ENCODE data around the gene WNK4.

Gene WNK4

DNA sequence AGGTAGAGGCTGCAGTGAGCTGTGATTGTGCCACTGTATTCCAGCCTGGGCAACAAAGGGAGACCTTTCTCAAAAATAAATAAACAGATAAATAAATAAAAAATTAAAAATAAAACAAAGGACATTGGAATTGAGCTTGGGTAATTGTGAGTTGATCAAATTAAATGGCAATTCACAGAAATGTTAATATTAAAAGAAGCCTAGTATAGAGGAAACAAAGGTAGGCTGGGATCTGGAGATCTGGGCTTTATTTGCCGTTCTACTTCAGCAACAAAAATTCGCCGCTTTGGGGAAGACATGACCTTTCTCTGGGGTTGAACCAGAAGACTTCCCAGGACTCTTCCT is 7.5 kb upstream of the WNK4 start:
- DNase-seq (ENCODE audit: low read depth in 2 of 2) = no peak

DNA sequence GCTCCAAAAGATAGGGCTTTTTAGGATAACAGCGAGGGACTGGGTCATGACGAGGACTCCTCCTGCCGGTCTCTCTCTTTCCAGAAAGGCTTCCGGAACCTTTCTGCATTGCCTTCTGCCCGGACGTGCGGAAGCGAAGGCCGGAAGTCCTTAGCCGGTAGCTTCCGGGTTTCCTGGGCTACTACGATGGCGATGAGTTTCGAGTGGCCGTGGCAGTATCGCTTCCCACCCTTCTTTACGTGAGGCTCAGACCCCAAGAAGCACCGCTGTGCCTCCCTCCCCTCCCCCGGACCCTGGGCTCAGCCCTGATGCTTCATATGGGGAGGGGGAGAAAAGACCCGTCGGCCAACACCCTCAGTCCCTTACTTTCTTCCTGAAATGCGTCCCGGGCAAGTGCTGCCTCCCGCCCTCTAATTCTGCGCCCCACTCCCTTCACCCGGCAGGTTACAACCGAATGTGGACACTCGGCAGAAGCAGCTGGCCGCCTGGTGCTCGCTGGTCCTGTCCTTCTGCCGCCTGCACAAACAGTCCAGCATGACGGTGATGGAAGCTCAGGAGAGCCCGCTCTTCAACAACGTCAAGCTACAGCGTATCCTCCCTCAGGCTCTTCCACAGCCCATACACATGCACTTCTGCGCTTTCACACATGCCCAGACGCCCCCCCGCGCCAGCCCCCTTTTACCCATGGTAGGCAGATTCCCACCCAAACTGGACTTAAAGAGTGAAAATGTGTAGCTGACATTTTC is 6.9 kb upstream of the WNK4 start, which contains the start of gene VPS25:
Gene VPS25 (plus strand): TSS at position 160 of the 746 bp plus-strand sequence. CDS start 27 bp downstream, at position 187.
- peak; percentile 50 to 59 for DNase-seq (ENCODE audit: low read depth in 2 of 2)

DNA sequence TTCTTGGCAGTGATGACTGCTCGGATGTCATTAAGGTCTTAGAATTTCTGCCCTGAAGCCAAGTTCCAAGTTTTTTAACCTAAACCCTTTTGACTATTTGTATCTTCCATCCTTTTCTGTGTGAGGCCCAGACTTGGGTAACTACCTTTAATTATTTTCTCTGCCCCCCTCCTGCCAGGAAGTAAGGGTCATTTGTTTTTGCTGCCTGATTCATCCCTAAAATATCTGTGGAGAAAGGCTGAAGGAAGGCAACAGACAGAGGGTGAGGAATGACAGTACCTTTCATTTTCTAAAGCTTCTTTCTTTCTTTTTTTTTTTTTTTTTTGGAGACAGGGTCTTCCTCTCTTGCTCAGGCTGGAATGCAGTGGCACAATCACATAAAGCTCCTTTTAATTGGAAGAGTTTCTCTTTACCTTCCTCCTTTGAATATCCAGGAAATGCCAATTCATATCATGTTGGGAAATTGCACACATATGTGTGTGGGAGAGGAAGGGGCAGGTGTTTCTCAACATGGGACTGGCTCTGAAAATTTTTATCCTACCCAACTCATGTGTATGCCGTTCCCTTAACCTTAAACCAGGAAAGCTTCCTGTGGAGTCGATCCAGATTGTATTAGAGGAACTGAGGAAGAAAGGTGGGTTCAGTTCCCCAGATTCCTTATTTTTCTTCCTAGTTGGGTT is 6.2 kb upstream of the WNK4 start:
- no peak for DNase-seq (ENCODE audit: low read depth in 2 of 2)

DNA sequence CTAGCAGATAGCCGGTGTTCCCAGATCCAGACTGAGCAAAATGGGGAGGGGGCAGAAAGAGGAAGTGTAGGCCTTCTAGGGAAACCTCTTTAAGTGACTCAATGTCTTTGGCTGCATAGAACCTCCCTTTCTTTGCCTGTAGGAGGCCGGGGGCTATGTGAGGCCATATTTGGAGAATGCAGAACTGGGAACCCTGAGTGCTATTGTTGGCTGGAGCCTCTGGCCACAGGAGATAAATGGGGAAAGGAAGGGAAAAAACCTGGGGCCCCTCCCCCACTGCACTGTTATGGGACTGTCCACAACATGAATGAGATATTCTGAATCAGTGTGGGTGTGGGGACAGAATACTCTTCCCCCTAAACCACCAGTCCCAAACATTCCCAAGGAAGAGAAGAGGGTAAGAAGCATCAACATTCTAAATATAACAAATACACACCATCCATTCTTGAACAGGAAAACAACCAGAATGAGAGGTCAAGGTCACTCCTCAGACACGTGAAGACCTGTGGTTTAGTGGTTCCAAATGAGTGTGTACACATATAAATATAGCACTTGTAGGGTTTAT is 4.8 kb upstream of the WNK4 start:
- no peak for DNase-seq (ENCODE audit: low read depth in 2 of 2)

DNA sequence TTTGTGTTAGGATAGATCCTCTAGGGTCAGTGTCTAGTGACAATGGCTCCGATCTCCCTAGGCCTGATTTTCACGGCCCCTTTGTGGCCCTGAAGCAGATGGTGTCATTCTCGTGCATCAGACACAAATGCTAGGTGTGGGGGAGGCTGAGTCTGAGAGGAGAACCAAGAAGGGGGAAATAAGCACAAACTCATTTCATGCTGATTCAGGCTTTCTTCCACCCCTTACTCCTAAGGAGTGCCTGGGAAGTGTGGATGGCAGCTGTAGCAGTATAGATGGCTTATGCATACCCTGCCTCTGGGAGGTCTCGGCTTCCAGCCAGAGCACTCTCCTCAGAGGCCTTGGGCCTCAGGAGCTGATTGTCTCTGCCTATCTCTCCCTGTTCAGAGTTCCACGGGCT is 1.8 kb upstream of the WNK4 start:
- DNase-seq (ENCODE audit: low read depth in 2 of 2) = no peak

DNA sequence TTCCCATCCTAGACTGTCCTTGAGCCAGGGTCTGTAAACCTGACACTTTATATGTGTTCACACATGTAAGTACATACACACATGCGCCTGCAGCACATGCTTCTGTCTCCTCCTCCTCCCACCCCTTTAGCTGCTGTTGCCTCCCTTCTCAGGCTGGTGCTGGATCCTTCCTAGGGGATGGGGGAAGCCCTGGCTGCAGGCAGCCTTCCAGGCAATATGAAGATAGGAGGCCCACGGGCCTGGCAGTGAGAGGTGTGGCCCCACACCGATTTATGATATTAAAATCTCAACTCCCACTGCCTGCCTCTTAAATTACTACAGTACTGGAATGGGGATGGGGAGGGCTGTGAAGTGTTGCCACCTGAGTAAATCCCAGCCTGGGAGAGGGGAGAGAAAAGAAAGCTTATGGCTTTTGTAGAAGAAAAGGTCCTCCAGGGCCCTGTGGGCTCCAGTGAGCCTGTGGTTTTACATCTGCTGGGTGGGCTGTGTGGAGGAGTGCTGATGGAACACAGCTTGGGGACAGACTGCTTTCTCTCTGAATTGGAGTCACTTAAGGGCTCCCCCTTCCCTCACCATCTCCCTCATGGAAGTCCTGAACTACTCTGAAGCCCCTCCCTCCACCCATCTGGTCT is 990 bp upstream of the WNK4 start:
- no peak for DNase-seq (ENCODE audit: low read depth in 2 of 2)

DNA sequence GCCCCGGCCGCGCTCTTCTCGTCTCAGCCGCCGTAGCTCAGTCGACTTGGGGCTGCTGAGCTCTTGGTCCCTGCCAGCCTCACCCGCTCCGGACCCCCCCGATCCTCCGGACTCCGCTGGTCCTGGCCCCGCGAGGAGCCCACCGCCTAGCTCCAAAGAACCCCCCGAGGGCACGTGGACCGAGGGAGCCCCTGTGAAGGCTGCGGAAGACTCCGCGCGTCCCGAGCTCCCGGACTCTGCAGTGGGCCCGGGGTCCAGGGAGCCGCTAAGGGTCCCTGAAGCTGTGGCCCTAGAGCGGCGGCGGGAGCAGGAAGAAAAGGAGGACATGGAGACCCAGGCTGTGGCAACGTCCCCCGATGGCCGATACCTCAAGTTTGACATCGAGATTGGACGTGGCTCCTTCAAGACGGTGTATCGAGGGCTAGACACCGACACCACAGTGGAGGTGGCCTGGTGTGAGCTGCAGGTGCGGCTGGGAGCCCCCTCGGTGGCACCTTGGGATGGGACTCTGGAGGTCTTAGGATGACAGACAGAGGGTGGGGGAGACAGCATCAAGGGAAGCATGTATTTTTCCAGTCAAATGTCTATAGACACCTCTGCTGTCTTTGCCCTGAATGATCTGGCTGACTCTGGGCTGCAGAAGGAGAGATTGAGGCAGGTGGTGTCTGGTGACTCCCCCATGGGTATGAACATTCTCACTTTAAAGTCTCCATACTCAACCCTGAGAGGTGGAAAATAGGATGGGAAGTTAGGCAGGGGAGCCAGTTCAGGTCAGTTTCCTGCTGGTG is 635 bp downstream of the WNK4 start:
- no peak for DNase-seq (ENCODE audit: low read depth in 2 of 2)

DNA sequence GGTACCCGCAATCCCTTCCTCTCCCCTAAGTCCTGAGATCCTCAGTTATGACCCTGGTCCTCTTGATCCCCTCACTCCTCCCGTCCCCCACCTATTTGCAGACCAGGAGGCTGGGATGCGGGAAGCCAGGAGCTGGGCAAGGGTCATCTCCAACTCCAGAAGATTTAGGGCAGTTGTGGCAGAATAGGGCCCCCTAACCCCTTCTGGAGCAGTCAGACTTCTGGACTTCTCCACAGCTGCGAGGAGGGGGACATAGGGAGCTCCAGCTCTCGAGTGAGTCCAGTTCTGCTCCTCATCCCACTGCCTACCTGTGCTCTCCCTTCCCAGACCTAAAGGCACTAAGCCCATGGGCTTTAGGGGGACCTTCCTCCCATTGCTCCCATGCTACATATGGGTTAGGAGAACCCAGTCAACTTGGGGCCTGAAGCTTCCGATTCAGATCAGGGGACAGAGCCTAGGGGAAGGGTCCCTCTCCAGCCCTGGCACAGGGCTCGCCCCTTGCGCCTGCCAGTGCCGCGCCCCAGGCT is 1.3 kb downstream of the WNK4 start:
- DNase-seq (ENCODE audit: low read depth in 2 of 2) = no peak

DNA sequence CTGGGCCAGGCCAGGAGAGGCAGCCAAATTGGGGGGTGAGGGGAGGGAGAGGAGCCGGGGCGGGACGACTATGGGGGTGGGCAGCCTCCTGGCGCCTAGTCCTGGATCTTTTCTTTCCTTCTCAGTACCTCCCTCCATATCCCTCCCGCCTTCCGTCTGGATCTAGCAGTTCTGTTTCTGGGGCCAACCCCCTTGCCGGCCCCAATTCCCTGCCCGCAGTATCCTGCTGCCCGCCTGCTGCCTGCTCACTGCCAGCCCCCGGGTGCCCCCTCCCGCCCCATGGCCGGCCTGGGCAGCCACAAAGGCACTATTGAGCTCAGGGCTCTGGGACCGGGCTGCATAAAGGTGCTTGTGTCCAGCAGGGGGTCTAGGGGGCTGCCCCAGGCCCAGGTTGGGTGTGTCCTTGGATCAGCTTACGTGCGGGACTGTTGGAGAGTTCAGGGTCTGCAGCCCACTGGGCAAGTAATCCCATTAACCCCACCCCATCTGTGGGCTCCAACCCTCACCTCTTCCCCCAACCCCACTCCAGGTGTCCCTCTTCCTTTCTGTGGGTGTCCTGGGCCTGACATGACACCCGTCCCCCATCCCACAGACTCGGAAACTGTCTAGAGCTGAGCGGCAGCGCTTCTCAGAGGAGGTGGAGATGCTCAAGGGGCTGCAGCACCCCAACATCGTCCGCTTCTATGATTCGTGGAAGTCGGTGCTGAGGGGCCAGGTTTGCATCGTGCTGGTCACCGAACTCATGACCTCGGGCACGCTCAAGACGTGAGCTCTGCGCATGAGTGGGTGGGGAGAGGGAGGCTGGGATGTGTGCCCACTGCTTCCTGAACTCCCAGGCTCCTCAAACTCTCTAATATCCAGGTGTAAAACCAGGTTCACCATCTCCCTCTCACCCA is 2.0 kb downstream of the WNK4 start:
- DNase-seq (ENCODE audit: low read depth in 2 of 2) = no peak

DNA sequence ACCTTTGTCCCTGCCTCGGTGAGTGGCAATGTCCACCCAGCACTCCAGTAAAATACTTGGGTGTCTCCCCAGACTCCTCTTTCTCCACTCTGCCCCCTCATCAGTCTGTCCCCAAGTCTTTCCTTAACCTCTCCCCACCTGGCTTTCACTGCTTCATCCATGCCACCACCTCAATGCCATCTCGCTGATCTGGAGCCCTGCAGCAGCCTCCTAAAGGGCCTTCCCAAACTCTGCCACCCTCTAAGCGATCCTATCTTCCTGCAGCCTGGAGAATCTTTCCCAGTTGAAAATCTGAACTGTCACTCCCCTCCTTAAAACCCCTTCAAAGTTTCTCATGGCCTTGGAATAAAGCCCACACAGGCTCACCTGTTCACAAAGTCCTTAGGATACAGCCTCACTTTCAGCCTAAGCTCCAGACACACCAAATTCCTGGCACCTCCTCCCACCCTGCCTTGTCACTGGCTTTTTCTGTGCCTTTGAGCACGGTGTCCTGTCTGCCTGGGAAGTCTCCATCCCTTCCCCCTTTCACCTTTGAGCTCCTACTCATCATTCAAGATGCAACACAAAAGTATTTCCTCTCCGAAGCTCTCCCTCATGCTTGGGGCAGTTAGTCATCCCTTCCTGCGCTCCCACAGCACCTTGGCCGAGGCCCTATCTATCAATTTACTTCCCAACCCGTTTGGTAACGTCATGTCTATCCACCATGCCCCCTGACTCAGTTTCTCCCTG is 2.8 kb downstream of the WNK4 start:
- DNase-seq (ENCODE audit: low read depth in 2 of 2) = no peak

DNA sequence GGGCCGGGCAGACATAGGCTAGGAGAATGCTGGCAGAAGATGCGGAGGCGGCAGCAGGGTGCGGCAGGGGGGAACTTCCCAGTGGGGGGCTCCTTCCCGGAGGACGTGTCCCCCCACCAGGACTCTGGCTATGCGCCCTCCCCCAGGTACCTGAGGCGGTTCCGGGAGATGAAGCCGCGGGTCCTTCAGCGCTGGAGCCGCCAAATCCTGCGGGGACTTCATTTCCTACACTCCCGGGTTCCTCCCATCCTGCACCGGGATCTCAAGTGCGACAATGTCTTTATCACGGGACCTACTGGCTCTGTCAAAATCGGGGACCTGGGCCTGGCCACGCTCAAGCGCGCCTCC is 3.4 kb downstream of the WNK4 start:
- no peak for DNase-seq (ENCODE audit: low read depth in 2 of 2)

DNA sequence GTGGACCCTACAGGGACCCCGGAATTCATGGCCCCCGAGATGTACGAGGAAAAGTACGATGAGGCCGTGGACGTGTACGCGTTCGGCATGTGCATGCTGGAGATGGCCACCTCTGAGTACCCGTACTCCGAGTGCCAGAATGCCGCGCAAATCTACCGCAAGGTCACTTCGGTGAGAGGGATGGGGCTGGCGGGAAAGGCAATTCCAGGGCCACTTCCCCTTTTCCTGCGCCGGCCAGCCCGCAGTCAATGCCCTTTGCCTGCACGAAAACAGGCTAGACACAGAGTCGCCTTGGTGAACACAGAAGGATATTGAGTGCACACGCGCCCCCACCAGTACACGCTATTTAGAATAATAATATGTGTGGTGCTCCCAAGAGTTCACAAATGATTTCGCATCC is 4.0 kb downstream of the WNK4 start:
- DNase-seq (ENCODE audit: low read depth in 2 of 2) = no peak

DNA sequence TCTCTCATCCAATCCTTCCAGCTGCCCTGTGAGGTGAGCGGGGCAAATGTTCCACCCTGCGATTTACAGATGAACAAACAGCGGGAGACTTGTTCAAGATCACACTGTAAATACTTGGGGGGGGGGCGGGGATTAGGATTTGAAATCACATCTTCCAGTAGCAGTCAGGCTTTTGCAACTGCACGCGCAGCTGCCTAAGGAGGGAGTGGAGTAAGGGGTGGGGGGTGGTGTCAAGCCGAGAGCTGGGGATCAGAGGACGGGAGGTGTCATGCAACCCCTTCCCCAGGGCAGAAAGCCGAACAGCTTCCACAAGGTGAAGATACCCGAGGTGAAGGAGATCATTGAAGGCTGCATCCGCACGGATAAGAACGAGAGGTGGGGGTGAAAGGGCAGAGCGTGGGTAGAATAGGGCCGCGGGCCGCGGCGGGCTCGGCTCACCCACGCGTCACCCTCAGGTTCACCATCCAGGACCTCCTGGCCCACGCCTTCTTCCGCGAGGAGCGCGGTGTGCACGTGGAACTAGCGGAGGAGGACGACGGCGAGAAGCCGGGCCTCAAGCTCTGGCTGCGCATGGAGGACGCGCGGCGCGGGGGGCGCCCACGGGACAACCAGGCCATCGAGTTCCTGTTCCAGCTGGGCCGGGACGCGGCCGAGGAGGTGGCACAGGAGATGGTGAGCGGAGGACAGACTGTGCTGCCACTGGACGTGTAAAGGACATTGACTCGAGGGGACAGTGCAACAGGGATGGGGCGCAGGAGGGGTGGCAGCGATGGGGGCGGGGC is 4.6 kb downstream of the WNK4 start:
- no peak for DNase-seq (ENCODE audit: low read depth in 2 of 2)

DNA sequence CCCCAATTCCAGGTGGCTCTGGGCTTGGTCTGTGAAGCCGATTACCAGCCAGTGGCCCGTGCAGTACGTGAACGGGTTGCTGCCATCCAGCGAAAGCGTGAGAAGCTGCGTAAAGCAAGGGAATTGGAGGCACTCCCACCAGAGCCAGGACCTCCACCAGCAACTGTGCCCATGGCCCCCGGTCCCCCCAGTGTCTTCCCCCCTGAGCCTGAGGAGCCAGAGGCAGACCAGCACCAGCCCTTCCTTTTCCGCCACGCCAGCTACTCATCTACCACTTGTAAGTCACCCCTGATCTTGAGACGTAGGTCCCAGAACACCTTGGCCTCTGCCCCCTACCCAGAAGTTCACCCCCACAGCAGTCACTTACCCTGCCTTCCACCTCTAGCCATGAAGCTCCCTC is 6.9 kb downstream of the WNK4 start:
- no peak for DNase-seq (ENCODE audit: low read depth in 2 of 2)

DNA sequence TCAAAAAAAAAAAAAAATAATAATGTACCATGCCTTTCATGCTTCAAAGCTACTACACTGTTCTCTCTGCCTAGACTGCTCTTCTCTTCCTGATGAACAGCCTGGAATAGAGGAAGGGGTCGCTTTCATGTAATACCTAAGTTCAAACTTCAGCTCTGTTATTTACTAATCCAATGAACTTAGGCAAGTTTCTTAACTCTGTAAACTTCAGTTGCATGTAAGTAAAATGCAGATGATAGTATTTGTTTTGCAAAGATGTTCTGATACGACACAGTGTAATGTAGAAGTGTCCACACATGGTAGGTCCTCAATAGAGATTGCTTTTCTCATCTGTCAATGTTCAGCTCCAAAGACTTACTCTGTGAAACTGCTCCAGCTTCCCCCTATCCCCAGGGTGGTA is 11.5 kb downstream of the WNK4 start:
- DNase-seq (ENCODE audit: low read depth in 2 of 2) = no peak

DNA sequence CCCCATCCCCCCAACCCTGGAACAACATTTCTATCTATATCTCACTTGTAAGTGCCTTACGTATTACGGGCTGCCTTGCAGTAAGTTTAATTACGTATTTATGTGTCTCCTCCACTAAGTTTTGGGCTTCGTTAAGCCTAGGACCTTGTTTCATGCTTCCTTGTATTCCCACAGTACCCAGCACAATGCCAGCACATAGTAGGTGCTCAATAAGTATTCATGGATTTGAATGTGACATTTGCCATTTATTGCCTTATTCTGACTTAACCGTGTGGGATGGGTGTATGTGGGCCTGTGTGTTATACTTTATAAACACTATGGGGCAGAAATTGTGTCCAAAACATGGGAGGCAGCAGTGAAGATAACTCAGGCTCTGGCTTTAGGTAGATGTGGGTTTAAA is 12.1 kb downstream of the WNK4 start:
- no peak for DNase-seq (ENCODE audit: low read depth in 2 of 2)

DNA sequence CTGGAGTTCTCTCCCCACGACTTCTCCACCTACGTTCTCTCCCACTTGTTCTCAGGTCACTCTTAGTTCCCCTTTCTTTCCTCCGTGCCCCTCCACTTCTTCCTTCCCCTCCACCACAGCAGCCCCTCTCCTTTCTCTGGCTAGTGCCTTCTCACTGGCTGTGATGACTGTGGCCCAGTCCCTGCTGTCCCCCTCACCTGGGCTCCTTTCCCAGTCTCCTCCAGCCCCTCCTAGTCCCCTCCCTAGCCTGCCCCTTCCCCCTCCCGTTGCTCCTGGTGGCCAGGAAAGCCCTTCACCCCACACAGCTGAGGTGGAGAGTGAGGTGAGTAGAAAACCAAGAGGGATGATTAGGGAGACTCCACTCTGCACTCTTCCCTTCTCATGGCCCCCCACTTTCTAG is 14.7 kb downstream of the WNK4 start:
- DNase-seq (ENCODE audit: low read depth in 2 of 2) = no peak

DNA sequence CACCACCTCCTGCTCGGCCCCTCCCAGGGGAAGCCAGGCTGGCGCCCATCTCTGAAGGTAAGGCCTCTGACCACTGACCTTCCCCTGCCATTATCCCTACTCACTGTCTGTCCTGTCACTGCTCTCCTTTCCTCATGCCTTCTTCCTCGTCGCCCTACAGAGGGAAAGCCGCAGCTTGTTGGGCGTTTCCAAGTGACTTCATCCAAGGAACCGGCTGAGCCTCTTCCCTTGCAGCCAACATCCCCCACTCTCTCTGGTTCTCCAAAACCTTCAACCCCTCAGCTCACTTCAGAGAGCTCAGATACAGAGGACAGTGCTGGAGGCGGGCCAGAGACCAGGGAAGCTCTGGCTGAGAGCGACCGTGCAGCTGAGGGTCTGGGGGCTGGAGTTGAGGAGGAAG is 15.1 kb downstream of the WNK4 start:
- DNase-seq (ENCODE audit: low read depth in 2 of 2) = no peak

DNA sequence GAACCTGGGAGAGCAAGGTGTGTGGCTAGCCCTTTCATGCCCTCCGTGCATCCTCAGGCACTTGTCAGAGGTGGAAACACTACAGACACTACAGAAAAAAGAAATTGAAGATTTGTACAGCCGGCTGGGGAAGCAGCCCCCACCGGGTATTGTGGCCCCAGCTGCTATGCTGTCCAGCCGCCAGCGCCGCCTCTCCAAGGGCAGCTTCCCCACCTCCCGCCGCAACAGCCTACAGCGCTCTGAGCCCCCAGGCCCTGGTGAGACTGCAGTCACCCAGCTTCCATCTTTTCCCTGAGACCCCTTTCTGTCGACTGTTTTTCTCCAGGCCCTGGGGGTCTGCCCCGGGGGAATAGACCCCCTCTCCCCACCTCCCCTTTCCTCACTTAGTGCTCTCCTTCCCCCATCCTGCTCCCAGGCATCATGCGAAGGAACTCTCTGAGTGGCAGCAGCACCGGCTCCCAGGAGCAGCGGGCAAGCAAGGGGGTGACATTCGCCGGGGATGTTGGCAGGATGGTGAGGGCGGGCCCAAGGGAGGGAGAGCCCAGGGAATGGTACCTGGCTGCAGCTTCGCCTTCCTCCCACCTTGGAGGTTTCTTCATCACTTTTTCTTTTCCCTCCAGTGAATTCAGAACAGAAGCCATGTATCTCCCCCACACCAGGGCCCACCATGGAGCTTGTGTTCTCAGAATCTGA is 15.8 kb downstream of the WNK4 start:
- DNase-seq (ENCODE audit: low read depth in 2 of 2) = no peak

Data from stimulated activated CD8-positive, alpha-beta memory T cell treated with anti-CD3 and anti-CD28 coated beads, Interleukin-2, amount 100 ng/mL, for 1 hour (primary cell).